SK-MEL-5 (cell line): ENCODE data around the gene FGD3. TPM values are rescaled to one million over a fixed set of nuclear protein-coding genes. Genes with fewer than 3 reads are reported as not detected.
"Not testable (repeated sequence)": the region's sequence is repeated elsewhere in the genome, so short reads cannot be mapped to it uniquely, and the experiment has no call there.

Experiments used
- DNase-seq: peaks from one replicate; pipeline ENCODE4 v3.0.0-alpha.2; 2016; ENCODE audit warnings: low read depth, low spot score
- in situ Hi-C: cut with HindIII; loops from 2 replicates; pipeline ENCODE4 v1.10.0; 2016; ENCODE audit warnings: low sequenced_read_pairs, high pct_unique_total_duplicates, low pct_unique_long_range_greater_than_20kb
- total RNA-seq: library from RNA; depleted of rRNA; stranded (reverse); fragments of >200 nt; shearing (Covaris generic); gene quantifications from 2 replicates; pipeline ENCODE4 v1.2.3, GENCODE V29; 2014

FGD3 gene
- total RNA-seq, 1 experiment from 2014 or later: 0.13 TPM

DNA sequence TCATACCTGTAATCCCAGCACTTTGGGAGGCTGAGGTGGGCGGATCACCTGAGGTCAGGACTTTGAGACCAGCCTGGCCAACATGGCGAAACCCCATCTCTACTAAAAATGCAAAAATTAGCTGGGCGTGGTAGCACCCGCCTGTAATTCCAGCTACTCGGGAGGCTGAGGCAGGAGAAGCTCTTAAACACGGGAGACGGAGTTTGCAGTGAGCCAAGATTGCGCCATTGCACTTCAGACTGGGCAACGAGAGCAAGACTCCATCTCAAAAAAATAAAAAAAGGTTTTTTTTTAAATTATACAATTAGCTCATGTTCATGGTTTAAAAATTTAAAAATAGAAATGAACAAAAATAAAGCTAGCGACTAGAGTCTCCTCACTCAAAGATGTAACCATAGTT lies 67.9 kb downstream of the FGD3 start:
- DNase-seq, in situ Hi-C loops: not testable (repeated sequence)

DNA sequence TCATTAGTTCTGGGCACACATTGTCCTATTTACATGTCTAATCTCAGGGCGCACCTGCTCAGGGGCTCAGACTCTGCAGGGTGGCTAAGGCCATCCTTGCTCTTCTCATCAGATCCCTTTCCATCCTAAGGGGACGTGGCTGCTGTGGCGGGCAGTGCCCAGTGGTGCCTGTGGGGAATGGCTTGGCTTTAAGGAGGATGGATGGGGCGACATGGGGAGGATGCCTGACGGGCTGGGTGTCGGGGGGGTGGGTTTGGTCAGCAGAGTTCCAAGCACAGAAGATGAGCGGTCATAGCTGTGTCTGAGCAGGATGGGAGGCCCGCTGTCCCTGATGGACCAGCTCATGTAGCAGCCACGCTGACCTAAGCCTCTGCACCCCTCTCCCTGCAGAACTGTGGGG lies 70.3 kb downstream of the FGD3 start:
- in situ Hi-C loops: no loop called here
- no peak for DNase-seq

DNA sequence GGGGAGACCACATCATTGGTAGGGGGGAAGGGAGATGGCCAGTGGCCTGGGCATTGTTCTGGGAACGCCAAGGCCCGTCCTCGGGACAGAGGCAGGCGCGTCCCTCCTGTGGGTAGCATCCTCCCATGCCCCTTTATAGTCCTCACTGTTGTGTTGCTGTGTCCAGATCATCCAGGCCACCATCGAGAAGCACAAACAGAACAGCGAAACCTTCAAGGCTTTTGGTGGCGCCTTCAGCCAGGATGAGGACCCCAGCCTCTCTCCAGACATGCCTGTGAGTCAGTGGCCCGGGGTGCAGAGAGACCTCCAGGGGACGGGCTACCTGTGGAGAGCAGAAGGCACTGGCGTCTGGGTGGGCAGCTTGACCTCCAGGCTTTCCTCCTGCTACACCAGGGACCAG lies 72.8 kb downstream of the FGD3 start:
- no peak for DNase-seq
- in situ Hi-C loops: no loop called here

DNA sequence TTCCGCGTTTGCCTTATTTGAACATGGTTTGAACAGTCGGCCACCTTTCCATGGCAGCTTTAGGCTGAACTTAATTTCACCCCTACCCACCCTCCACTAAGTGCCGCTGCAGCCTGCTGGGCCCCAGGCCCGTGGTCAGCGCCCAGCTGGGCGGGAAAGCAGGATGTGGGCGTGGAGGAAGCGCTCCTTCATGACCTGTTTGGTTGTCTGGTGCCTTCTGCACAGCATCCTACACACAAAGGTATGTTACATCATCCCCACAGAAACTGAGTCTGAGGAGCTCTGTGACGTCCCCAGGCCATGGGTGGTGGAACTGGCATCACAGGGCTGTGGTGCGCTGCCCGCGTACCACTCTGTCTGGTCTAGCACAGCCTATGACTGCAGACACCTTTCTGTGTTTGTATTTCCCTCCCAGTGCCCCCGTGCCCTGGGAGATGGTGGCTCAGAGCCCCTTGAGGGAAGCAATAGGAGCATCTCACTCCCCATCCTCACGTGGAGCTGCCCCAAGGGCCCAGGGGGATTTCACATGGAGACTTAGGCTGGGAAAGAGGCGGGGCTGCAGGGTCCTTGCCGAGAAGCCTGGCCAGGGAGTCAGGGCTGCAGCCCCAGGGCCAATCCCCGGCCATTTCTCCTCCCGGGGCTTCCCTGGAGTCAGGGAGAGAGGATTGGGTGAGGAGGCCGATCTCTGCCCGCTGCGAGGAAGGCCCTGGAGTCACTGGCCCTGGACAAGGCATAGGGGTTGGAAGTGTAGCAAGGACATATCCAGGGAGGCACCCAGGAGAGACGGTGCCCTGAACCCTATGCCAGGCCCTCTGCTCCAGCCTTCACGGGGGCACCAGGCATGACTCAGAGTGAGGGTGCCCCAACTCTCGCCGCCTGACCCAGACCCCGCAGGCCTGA lies 73.7 kb downstream of the FGD3 start:
- in situ Hi-C loops: no loop called here
- no peak for DNase-seq

DNA sequence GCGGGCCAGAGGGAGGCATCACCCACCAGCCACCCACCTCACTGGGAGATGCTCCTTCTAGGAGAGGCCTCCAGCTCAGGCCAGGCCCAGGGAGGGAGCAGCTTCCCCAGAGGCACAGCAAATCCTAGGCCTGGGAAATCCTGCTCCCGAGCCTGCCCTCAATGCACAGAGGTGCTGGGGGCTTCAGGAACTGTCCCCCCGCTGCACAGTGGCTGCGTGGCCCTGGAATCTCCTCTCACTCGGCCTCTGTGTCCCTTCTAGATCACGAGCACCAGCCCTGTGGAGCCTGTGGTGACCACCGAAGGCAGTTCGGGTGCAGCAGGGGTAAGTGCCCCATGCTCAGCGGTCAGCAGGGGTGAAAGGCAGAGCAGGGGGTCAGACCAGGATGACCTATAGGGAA lies 74.7 kb downstream of the FGD3 start:
- no peak for DNase-seq
- in situ Hi-C loops: no loop called here

DNA sequence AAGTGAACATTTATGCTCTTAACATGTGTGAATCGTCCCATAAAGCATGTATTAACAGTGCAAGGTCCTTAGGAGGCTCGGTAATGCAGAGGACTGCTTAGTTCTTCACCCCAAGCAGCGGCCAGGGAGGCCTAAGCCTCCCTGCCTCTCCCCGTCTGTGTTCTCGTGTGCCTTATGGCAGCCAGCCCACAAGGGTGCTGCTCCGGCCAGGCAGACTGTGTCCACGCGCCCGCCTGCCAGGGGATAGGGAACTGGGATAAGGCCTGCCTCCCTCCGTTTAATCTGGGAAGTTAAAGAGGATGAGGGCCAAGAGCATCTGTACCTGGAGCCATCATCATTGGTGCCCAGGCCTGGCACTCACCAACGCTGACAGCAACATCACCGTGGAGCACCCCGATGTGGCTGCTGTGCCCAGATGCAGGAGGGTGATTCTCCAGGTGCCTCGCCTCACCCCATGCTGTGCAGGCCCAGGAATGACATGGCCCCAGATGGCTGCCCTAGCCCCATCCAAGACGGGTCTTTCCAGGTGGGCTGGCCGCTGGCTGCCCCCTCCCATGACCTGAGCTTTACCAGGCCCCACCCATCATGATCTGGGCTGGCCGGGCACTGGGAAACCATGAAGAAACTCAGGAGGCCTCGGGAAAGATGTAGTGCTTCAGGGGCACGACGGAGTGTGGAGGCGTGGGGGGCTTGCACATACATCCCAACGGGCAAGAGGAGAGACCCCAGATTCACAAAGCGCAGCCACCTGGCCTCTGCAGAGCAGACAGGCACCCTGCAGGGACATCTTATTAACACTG lies 75.6 kb downstream of the FGD3 start:
- in situ Hi-C loops: no loop called here
- DNase-seq: no peak

DNA sequence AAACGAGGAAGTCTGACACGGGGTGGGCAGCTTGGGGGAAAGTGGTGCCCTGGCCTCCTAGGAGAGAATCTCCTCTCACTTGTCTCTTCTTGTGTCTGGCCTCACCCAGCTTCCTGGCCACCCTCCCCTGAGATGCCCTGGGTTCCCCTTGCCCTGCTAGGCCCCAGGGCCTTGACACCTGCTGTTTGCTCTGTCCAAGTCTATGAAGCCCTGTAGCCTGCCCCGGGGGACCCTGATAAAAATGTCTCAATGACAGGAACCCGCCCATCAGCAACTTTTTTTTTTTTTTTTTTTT lies 76.1 kb downstream of the FGD3 start:
- no peak for DNase-seq
- in situ Hi-C loops: no loop called here

DNA sequence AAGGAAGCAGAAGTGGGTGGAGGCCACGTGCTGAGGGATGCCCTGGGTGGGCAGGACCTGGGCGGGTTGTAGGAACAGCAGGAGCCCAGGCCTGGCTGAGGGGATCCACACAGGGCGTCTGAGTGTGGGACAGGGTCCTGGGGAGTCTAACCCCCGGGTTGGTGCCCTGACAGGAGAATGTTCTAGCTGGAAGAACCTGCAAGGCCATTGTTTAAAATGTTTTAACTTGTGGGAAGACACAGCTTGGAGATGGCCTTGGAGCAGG lies 77.3 kb downstream of the FGD3 start:
- DNase-seq: no peak
- in situ Hi-C loops: no loop called here

DNA sequence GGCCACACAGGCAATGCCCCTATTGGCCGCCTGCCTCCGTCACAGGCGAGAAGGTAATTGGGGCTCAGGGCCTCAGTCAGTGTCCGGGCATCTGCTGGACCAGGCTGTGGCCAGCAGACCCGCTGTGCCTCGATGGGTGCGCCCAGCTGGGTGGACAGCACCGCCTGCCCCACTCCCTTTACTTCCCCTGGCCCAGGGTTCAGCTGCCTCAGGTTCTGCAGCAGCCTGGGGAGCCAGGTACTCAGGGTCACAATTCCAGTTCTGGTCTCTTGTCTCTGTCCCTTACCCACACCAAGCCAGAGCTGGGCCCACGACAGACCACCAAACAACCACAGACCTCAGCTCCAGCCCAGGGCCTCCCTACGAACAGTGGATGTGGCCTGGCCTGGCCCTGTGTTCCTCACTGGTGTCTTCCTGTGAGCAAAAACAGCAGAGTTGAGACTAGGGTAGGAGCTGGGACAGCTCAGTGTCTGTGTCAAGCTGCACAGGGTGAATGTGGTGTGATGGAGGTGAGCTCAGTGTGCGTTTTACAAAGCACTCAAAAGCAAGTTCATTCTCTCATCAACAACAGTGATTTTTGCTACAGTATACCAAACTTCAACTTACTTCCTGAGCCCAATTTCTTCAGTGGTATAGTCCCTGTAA lies 77.8 kb downstream of the FGD3 start:
- DNase-seq: no peak
- in situ Hi-C loops: no loop called here

DNA sequence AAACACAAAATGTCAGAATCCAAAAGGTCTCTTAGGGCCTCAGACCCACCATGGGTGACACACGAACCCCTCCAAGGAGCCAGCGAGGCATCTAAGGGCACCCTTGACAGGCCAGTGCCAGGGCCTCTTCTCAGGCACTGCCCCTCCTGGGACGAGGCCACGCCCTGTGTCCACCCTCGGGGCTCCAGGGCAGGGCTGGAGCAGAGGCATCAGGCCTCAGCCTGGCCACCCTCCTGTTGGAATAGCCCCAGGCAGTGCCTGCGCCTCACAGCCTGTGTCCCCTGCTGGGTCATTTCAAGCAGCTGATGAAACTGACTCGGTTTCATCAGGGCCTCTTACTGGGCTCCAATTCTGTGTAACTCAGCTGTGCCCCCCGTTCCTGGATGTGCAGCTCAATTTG lies 78.4 kb downstream of the FGD3 start:
- in situ Hi-C loops: no loop called here
- DNase-seq: no peak

DNA sequence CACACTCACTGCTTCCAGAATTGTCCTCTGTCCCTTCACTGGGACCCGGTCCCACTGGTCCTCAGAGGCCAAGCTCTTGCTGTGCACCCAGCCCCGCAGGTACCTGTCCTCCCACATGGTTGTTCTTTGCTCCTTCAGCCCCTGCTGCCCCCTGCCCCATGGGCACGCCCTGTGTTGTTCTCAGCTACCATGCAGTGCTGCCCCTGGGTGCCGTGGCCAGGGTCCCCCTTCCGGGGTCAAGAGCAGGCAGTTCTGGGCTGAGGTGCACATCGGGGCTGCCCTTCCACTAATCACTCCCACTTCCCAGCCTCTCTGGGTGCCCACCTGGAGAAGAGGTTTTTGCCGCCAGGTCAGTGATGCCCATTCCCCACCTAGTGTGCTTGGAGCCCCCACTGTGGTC lies 79.3 kb downstream of the FGD3 start:
- in situ Hi-C loops: no loop called here
- DNase-seq: no peak

DNA sequence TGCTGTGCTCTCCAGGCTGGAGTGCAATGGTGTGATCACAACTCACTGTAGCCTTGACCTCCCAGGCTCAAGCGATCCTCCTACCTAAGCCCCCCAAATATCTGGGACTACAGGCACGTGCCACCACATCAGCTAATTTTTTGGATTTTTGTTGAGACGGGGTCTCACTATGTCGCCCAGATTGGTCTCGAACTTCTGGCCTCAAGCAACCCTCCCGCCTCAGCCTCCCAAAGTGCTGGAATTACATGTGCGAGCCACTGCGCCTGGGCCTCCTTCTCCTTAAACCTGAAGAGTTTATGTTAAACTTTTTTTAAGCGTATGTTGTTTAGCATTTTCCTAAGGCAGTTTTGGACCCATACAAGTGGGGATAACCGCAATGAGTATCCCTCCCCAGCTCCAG lies 80.4 kb downstream of the FGD3 start:
- in situ Hi-C loops: no loop called here
- DNase-seq: no peak

DNA sequence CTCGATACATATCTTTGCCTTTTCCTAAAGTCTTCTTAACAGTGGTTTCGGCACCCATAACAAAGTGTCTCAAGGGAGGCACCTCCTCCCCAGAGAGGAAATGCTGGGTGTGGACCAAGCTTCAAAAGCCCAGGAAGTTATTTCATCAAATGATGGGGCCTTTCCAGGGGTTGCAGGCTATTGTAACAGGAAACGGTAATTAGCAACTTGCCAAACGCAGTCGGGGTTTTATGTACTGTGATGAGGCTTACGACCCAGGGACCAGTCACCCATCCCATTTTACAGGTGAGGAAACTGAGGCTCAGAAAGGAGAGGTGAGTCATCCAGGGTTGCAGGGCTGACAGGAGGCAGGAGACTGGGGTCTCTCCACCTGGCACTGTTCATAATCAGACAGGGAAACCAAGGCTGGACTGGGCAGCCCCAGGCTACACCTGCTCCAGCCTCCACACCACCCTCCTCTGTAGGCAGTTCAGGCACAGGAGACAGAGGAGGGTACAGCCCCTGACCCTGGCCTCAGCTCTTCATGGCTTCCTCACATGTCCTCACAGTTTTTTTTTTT lies 81.2 kb downstream of the FGD3 start:
- DNase-seq: no peak
- in situ Hi-C loops: no loop called here

DNA sequence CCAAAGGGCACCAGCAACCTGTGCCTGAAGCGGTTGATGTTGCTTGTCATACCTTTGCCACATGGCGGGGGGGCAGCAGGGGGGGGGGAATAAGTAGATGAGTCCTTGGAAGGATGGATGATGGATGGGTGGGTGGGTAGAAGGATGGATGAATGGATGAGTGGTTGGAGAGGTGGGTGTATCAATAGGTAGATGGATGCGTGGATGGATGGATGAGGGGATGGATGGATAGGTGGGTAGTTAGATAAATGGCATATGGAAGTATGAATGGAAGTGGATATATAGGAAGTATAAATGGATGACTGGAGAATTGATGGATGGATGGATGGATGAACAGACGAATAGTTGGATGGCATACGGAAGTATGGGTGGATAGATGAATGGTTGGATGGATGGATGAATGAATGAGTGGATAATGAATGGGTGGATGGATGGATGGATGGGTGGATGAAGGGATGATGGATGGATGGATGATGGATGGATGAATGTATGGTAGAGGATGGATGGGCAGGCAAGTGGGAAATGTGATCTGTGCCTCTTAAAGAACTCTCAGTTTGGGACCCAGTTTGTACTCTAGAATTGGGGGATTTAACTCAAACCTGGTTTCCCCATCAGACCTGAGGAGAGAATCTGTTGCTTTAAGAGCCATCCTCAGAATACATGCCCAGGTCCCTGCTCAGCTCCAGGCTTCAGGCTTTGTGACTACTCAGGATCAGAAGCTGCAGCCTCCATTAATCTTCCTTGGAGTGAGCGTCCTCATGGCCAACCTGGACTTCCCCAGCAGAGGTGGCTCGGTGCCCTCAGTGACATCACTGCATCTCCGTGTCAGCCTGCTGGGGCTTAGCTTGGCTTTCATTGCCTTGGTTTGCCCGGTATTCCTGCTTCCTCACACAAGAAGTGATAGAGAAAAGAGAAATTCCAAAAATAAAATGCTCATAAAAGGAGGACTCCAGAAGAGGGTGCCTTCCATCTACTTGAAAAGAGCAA lies 83.6 kb downstream of the FGD3 start:
- no peak for DNase-seq
- in situ Hi-C loops: no loop called here

DNA sequence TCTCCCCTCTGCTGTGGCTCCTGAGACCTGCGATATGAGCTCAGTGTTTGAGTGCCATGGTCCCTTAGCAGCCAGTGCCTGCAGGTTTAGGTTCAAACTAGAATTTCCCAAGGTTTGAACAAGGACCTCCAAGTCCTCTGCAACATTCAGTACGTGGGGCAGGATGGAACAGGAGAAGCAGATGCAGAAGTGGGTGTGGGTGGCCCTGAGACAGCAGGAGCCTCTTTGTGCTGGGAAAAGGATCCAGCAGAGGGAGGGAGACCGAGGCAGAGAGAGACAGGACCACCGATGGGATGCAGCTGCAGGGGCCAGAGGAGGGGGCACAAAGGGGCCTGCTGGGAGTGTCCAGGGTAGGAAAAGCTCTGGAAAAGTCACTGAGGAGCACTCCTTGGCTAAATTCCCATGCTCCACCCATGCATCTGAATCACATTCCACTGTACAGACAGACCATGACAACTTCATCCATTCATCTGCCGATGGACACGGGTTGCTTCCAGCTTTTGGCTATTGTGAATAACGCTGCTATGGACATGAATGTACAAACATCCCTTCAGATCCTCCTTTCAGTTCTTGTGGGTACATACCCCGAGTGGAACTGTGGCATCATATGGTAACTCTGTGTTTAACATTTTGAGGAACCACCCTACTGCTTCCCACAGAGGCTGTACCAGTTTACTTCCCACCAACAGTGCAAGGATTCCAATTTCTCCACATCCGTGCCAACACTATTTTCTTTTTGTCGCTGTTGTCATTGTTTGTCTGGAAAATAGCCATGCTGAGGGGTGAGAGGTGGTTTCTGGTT lies 84.5 kb downstream of the FGD3 start:
- DNase-seq: no peak
- in situ Hi-C loops: no loop called here

DNA sequence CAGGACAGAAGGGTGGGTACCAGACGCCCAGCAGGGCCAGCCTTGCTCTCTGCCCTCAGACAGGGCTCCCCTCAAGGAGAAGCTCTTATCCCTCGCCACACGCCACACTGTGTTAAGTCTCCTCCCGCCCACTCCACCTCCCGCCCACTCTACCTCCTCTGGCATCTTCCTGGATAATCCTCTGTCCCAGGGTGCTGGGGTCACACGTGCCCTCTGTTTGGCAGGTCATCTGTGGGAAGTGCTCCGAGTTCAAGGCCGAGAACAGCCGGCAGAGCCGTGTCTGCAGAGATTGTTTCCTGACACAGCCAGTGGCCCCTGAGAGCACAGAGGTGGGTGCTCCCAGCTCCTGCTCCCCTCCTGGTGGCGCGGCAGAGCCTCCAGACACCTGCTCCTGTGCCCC lies 85.2 kb downstream of the FGD3 start:
- in situ Hi-C loops: no loop called here
- DNase-seq: no peak

DNA sequence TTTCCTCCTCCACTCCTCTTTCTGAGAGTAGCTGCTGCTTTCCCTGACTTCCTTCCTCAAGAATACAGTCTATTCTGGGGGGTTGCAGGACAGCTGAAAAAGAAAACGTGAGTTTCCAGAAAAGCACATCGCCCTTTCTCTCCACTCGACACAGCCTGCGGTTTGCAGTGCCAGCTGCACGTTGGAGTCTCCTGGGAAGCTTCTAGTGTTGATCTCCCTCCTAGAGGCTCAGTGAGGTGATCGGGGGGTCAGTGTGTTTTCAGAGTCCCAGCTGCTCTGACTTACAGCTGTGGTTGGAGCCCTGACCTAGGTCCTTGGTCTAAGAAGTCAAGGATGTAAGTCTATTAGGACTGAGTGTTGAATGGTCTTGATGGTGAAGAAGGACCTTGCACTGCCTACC lies 86.2 kb downstream of the FGD3 start:
- in situ Hi-C loops: no loop called here
- no peak for DNase-seq
